GM19455 (cell line): ENCODE measurements around the gene NOP58.
A peak's percentile ranks its signal among the peaks of the same experiment; 100 is the strongest.
"Not testable (repeated sequence)": the region's sequence is repeated elsewhere in the genome, so short reads cannot be mapped to it uniquely, and the experiment has no call there.

Experiments used
- ATAC-seq: cut with Tn5 transposase; IDR thresholded peaks from one replicate; pipeline ENCODE4 v1.9.1; 2021; ENCODE audit not compliant: unreplicated experiment

NOP58 gene

DNA sequence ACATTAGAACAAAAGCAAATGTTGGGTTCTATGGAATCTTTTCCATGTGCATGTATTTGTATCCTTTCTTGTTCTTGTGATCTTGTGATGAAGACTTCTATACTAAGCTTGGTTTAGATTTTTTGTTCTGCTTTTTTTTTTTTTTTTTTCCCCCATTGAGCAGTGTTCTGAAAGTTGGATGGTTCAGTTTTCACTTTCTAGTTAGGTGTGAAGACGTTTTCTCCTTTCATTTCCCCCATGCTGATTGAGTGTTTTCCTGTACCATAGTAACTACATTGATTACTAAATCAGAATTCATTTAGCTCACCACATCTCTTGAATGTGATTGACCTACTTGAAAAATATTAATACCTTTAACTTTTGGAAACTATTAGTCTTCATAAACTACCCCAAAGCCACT is 34.1 kb downstream of the NOP58 start:
- peak; percentile 75 for ATAC-seq

- ATAC-seq, result no peak
Observed at GRCh38 chr2:202306034-202306433, 40.5 kb downstream of the NOP58 start.

DNA sequence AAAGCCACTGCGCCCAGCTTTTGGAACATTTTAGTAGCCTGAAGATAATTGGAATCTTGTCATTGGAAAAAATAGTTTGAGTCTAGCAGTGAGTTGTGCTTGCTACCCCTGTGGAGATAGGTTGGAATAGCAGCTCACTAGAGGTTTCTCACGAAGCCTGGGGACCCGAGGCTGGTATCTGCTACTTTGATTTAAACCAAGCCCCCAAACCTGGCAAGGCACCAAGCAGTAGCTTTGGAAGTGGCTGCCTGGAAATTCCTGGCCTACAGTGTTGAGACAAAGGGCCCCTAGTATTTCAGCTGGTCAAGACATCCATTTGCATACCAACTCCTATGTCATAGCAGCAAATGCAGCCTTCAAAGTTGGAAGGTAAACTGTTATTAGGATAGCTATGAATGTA is 42.1 kb downstream of the NOP58 start:
- ATAC-seq, result no peak

- ATAC-seq, result no peak
Observed at GRCh38 chr2:202311823-202312388, 46.3 kb downstream of the NOP58 start.

DNA sequence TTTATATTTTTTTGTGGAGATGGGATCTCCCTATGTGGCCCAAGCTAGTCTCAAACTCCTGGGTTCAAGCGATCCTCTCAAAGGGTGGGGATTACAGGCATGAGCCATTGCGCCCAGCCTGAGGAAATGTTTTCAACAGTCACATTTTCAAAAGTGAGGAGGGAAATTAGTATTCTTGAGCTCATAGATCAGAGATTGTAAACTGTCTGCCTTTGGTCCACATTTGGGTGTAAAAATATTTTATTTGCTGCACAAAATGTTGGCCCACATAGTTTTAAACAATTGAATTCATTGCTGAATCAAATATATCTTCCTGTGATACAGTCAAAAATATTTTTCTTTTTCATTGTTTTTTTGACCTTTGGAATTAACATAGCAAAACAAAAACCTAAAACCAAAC is 48.6 kb downstream of the NOP58 start:
- no peak for ATAC-seq

DNA sequence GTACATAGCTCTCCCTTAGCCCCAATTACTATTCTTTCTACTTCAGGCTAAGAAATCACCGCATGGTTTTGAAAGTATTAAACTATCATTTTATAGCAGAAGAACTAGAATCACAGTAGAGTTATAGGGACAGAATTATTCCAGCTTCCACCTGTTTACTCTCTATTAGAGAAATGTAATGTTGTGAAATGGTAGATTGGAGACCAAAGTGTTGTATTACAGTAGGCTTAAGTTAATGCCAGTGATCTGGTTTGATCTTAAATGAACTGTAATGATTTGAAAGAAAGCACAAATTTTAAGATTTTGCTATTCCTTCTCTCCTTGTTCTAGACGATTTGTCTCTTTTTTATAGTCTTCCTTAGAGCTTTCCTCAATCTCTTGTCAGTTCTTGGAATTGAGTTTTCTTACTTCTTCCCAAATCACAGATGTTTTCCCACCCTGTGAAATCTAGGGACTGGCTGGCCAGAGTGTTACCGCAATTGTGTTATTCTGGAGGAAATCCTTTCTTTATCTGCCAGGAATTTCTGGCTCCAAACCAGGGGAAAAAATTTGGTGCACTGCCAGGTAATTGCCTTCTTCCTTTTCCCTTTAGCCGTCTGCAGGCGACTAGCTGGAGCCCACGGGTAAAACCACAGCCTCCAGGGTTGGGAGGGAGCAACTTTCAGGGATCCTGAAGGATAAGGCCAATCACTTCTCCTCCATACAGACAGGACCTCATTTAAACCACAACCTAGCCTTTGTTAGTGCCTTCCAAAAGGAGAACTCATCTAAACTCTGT is 51.7 kb downstream of the NOP58 start:
- ATAC-seq, result no peak

GRCh38 chr2:202320362-202320761 is 54.8 kb downstream of the NOP58 start:
- ATAC-seq, result not testable (repeated sequence)

GRCh38 chr2:202322435-202322834 is 56.9 kb downstream of the NOP58 start:
- no peak for ATAC-seq

DNA sequence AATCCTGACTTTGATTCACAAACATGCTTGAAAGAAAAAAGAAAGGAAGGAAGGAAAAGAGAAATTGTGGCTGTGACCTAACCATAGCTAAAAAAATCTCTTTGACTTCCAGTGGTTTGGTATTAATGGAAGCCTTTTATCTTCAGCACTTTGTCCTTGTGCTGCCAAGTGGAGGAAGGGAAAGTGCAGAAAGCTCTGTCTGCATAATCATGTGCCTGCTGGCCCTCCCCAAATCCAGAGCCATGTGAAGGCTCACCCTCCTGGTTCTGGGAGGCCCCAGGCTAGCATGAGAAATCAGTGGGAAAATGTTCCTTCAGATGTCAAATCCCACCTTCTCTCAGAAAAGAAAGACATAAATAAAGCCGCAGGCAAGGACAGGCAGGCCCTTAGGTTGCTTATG is 62.3 kb downstream of the NOP58 start:
- ATAC-seq, result no peak

- no peak for ATAC-seq
Observed at GRCh38 chr2:202335791-202336467, 70.4 kb downstream of the NOP58 start.

GRCh38 chr2:202337151-202337550 is 71.6 kb downstream of the NOP58 start:
- ATAC-seq, result no peak

- no peak for ATAC-seq
Observed at GRCh38 chr2:202337706-202338346, 72.3 kb downstream of the NOP58 start.

- ATAC-seq, result no peak
Observed at GRCh38 chr2:202339071-202339870, 73.7 kb downstream of the NOP58 start.

DNA sequence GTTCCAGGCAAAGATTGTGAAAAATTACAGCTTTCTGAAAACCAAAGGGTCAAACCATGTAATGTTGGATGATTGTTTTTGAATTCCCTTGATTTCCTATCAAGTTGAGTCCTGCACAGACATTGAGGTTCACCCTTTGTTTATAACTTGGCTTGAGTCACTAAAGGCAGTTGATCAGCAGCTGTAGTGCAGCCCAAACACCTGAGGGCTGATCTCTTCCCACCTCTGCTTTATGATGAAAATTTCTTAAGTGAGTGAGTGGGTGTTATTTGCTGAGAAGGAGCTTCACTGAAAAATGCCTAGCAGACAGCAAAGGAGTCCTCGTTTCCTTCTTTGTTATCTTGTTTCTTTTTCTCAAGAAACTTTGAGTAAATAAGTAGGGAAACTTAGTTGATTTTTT is 78.6 kb downstream of the NOP58 start:
- no peak for ATAC-seq

DNA sequence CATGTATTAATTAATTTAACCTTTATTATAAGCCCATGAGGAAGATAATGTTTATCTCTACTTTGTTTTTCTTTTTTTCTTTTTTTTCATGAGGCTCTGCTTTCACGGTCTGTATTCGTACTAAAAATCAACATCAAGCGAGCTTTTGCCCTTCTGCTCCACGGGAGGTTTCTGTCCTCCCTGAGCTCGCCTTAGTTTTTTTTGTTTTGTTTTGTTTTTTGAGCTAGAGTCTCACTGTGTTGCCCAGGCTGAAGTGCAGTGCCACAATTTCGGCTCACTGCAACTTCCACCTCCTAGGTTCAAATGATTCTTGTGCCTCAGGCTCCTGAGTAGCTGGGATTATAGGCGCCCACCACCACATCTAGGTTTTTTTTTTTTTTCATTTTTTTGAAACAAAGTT is 80.6 kb downstream of the NOP58 start:
- ATAC-seq, result no peak
